HPDE6-E6E7 (cell line): Measurements from ENCODE around the gene SAMD4B.
"Not testable (repeated sequence)": the region's sequence is repeated elsewhere in the genome, so short reads cannot be mapped to it uniquely, and the experiment has no call there.

ENCODE experiments used
- DNase-seq: peaks from one replicate; pipeline ENCODE4 v3.0.0; 2011; ENCODE audit warnings: missing footprints; ENCODE audit errors: extremely low spot score

Gene SAMD4B

DNA sequence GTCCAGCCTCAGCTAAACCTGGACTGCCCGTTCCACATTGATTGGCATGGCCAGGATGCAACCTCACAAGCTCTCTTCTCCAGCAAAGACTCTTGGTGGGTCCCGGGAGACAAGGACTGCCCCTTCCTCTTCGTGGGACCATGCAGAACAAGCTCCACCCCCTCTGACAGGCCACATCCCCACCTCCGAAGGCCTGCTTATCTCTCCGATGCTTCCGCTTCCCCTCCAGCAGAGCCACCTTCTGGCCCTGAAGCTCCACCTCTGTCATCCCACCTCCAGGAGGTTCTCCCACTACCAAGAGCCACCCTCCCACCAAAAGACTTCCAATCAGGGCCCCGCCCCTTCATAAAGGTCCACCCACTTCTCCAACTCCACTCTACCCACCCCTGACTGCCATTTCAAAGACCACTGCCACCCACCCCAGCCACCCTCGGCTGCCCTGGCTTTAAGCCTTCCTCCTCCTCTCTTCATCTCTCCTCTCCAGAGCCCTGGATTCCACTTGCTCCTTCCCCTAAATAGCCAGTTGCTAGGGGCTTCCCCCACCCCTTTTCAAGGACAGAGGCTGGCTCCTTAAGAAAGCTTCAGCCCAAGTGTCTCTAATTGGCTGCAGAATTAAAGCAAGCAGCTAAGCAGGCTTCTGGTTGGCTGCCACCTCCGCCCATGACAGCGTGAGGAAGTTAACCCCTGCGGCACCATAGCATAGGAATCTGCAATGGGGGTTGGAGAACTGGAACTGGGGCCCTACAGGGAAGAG, 31.5 kb upstream of the SAMD4B start:
- no peak for DNase-seq

DNA sequence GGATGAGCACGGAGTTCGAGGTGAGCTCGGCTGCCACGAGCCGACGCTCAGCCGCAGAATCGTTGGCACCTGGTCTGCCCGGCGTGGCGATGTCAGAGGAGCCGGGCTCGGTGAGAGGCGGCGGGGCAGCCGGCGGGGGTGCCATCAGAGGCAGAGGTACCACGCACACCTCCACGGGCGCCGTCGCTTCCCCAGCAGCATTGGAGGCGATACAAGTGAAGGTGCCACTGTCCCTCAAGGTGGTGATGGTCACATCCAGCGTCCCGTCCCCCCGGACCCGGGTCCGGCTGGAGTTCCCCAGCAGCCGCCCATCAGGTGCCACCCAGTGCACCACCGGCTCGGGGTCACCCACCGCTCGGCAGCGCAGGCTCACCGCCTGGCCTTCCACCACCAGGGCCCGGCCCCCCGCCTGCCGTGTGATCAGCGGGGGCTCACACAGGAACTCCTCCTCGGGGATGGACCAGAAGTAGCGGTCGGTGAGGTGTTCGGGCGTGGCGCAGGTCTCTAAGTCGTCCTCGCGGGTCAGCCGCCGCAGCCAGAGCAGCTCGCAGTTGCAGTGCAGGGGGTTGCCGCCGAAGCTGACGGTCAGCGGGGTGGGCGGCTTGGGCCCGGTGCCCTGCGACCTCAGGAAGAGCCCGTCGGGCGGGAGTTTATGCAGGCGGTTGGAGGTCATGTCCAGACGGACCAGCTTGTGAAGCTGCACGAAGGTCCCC, 28.0 kb upstream of the SAMD4B start:
- DNase-seq: no peak

DNA sequence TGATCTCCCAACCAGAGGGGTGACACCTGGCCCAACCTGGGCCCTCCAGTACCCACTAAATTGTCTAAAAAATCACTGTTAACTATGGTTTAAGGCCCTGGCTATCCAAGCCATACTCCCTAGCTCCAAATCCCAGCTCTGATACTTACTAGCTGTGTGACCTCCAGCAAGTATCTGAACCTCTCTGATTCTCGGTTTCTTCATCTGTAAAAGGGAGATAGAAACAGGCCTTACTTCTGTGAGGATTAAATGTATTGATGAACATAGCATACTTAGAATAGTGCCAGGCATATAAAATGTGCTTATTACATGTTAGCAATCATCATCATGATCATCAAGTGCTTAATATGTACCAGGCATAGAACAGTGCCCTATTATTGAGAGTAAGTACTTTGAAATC, 26.3 kb upstream of the SAMD4B start:
- DNase-seq: no peak

DNA sequence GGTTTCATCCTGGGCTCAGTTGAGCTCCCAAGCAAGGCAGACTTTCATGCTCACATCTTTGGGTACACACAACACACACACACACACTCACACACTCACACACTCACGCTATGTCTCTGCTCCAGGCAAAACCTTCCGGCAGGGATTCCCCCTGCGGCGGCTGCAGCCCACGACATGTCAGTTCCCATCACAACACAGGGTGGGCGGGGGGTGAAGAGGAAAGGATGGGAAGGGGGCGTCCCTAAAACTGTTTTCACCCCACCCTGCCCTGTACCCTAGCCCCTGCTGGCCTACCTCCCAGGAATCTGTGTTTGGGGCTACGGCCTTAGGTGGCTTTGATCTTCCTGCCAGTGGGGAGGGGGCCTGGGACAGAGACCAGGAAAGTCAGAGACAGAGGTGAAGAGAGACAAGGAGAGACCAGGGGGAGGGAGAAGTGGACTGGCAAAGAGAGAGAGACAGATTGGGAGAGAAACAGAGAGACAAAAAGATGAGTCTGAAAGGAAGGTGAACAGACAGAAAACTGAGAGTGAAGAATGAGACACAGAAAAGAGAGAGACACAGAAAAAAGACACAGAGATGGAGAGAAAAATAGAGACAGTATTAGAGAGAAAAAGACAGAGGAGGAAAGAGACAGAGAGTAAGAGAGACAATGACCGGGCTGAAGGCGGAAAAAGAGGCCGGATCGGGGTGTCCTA, 25.4 kb upstream of the SAMD4B start:
- DNase-seq: no peak

DNA sequence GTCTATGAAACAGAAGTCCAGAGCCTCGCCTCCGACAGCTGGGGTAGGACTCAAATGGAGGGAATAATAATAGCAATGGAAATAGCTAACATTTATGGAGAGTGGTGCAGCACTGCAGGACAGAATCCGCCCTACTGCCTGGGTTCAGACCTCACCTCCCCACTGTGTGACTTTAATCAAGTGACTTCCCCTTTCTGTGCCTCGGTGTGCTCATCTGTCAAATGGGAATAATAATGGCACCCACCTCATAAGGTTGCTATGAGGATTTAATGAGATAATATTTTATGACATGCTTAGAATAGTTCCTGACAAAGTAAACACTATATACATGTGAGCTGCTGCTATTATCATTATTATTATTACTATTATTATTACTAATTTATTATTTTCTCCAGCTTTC, 24.7 kb upstream of the SAMD4B start:
- no peak for DNase-seq

DNA sequence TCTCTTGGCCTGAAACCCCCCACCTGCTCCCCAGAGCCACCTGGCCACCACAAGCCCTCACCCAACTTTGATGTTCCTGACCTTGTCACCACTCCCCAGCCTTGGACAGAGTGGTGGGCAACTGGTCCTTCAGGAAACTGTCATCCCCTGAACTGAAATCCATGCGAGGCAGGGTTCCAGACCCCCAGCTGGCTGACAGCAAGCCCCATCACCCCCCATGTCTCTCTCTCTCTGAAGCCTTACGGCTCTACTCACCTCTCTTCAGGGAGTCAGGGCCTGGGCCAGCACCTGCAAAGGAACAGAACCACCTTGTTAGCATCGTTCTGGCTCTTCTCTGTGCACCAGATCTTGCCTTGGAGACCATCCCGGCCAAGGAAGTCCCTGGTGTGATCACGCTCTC, 24.1 kb upstream of the SAMD4B start:
- no peak for DNase-seq

DNA sequence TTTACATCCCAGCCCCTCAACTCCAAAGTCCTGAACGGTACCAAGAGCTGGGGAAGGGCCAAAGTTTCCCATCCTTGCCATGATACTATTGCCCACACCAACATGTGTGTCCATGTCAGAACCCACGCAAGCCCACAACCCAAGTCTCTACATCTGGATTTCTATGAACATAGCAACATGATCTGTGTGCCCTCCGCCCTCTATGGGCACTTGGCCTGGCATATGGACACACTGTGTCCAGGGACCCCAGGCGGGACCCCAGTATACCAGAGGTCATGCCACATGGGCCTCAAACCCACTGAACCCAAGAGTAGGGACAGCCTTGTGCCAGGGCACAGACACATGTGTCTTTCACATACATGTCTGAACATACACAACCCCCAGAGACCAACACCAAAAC, 23.5 kb upstream of the SAMD4B start:
- DNase-seq: no peak

DNA sequence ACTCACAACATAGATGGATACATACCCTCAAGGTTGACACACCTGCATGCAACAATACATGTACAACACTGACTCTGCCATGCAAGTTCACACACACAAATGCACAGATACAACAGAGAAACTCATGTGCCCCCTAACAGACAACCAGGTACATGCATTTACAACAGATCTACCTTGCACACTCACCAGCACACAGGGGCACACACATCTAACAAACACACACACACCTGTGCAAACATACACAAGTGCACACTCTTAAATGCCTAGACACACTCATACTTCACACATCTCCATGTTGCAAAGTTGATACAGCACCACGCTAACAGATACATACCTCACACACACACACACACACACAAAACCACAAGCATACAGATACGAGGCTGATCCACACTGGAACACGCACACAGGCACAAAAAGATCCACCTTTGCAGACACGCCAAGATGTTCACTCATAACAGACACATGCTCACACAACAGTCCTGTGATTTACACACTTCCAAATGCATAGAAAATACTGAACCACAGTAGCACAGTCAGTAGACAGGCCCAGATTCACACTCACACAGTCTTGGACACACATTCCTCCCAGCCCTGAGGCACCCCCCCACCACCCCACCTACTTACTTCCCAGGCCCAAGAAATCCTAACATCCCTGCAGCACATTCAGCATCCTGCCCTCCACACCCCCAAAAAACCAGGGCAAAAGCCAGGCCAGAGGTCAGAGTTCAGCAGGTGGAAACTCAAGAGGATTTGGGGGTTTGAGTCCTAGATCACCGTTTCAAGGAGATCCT, 22.9 kb upstream of the SAMD4B start:
- no peak for DNase-seq

DNA sequence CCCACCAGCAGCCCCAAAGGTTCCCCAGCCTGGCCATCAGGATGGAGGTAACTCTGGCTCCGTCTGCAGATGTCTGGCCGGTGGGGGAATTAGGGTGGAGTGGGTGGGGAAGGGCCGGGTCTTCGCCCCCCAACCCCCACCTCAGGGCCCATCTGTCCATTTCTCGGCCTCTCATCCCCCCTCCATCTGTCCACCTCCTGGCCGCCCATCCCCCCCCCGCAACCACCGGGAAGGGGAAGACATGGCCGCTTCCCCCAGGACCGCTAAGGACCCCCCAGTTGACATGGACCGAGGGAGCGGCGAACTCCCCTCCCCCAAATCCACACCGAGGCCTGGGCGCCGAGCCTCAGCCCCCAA, 22.4 kb upstream of the SAMD4B start:
- DNase-seq: no peak

DNA sequence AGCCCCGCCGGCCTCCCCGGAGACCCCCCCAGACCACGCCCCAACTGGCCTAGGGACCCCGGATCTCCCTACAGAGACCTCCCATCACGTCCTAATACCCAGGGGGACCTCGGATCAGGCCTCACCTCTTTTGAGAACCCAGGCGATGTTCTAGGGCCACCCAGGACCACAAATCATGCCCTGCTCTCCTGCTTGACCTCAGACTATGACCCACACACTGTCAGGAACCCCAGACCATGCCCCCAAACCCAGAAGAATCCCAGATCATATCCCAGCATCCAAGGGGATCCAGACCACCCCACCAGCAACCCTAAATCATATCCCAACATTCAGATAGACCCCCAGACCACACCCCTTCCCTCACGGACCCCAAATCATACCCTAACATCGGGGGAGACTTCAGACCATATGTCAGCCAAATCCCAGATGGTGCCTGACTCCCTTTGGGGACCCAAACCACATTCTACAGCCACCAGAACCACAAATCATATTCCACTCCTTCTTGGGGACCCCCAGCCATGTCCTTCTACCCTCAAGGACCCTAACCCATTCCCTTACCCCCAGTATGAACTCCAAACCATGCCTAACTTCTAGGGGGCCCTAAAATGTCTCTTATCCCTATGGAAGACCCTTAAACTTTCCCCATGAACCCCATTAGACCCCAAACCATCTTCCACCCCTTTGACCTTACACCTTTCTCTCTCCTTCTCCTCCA, 20.9 kb upstream of the SAMD4B start:
- DNase-seq: no peak

DNA sequence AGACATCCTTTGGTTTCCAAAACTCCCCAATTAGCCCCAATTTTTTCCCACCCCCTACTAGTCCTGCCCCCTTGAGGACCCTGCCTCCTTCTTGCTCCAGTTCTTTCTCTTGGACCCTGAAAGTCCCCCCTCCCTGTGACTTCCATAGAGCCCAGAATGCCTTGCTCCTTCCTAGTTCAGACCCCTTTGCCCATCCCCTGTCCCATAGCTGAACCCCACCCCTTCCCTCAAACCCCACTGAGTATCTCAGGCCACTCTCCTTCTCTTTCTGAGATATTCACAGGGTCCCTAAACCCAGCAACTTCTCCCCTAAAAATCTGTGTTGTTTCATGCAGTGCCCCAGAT, 20.4 kb upstream of the SAMD4B start:
- no peak for DNase-seq

DNA sequence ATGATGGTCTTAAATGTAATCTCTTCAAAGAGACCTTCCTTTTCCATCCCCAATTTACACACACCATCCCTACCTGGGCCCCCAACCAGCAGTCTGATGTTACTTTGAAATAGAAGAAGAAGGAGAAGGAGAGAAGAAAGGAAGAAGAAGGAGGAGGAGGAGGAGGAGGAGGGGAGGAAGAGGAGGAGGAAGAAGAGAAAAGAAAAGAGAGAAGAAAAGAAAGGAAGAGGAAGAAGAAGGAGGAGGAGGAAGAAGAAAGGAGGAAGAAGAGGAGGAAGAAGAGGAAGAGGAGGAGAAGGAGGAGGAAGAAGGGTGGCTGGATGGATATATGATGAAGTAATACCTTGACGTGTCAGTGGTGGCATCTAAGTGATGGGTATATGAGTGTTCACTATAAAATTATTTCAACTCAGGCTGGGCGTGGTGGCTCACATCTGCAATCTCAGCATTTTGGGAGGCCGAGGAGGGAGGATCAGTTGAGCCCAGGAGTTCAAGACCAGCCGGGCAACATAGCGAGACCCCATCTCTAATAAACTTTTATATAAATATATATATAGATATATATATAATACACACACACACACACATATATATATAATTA, 17.9 kb upstream of the SAMD4B start:
- DNase-seq: no peak

DNA sequence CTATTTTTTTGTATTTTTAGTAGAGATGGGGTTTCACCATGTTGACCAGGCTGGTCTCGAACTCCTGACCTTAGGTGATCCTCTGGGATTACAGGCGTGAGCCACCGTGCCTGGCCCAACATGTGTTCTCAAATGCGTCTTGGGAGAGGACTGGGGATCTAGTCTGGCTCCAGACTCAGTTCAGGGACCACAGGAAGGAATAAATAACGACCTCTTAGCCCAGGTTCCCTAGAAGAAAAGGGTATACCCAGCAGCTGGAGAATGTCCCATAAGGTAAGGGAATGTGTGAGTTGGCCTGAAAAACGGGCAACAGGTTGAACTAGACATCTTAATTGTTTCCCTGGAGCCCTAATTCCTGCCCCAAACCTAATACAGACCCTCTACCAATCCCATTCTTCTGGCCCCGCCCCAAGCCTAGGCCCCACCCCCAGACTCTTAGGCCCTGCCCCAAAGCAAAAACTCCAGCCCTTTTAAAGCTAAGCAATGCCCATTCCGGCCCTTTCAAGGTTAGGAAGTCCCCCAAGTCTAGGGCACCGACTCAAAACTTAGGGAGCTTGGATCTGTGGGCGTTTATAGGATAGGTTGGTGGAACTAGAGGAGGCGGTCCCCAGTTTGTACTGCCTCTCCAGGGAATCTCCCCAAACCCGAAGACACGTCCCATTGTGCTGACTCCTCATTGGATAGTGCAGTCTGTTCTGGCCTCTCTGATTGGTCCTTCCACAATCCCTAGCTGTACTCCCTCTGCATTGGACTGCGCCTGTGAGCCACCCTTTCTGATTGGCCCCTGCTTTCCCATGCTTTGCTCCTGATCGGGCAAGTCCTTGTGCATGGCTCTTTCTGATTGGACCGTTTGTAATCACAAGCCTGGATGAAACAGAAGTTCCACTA, 16.2 kb upstream of the SAMD4B start:
- DNase-seq: no peak

DNA sequence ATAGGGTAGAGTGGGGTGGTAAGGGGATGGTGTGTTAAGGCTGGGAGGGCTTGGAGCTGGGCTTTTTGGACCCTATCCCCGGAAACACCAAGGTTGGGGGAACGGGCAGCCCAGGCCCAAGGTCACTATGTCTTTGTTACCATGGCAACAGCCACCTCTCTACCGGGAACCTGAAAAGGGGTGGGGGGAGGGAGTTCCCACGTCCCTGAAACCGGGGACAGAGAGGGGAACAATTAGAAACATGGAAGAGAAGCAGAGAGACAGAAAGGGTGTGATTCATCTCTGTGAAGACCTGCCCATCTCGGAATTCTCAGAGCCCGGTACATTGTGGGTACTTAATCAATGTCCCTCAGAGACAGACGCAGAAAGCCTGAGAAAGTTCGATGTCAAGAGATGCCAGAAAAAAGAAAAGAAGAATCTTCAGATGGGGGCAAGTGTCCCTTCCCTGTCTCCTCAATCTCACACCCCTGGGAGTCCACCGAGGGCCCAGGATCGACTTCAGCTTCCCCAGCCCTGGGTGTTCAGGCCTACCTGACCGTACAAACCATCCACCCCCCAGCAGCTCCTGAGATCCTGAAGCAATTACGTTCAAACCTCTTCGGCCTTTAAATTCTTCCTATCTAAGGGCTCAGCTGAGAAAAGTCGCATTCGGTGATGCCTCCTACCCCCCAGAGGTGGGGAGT, 14.7 kb upstream of the SAMD4B start:
- DNase-seq: no peak

DNA sequence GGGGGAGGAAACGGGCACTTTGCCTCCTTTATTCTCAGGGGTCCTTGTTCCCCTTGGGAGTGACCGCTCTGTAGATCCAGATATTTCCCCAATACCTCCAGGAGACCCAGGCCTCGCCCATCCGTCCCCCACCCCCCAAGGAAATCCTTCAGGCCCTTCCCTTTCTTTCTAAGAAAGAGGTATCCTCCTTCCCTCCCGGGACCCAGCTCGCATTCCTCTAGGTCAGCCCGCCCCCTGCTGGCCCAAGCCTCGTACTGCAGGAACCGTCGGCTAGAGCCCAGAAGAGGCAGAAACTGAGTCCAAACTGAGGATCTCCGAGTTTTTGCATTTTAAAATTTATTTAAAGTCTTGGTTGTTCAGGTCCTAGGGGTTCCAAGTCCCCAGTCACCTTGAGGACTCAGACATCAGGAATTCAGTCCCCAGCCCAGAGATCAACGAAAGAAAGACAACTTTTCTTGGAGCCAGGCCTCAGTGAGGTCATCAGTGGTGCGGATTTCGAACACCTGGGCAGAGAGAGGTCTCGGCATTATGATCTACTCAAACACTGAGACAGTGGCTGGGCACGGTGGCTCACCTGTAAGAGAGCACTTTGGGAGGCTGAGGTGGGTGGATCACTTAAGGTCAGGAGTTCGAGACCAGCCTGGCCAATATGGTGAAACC, 14.0 kb upstream of the SAMD4B start:
- DNase-seq: peak; percentile 76

DNA sequence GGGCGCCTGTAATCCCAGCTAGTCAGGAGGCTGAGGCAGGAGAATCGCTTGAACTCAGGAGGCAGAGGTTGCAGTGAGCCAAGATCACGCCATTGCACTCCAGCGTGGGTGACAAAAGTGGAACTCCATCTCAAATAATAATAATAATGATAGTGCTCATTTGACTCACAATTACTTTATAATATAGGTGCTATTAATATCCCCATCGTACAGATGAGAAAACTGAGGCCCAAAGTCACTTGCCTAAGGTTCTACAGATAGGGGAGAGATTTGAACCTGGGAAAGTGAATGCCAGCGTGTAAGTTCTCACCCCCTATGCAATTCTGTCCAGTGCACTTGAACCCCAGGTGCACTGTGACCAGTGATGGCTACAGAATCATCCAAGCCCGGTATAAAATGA, 12.3 kb upstream of the SAMD4B start:
- no peak for DNase-seq

DNA sequence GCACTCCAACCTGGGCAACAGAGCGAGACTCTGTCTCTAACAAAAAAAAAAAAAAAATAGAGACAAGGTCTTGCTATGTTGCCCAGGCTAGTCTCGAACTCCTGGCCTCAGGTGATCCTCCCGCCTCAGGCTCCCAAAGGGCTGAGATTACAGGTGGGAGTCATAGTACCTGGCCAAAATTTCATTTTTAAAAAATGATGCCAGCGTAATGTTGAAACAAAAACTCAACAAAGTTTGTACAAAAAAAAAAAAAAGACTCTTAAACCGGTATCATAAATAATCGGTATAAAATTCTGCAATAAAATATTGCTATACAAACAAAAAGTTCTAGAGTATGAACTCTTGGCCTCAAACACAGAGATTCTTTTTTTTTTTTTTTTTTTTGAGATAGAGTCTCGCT, 9.9 kb upstream of the SAMD4B start:
- DNase-seq: no peak

DNA sequence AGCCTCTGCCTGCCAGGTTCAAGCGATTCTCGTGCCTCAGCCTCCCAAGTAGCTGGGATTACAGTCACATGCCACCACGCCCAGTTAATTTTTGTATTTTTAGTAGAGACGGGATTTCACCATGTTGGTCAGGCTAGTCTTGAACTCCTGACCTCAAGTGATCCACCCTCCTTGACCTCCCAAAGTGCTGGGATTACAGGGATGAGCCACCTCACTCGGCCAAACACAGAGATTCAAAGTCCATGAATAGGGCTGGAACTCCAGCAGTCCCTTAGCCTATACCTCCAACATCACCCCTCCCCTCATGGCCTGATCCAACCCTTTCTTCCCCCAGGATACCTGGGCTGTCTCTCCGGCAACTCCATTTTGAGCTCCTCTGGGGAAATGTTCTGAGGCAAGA, 9.5 kb upstream of the SAMD4B start:
- not testable (repeated sequence) for DNase-seq

DNA sequence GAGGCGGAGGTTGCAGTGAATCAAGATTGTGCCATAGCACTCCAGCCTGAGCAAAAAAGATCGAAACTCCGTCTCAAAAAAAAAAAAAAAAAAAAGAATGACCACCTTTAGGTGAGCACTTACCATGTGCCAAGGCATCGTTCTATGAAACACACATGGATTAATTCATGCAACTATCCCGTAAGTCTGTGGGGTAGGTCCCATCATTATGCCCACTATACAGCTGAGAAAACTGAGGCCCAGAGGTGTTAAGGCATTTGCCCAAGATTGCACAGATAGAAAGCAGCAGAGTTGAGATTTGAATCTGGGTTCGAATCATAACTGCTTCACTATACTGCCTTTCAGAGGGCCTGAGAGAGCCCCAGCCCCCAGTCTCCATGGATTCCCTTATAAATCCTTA, 8.7 kb upstream of the SAMD4B start:
- no peak for DNase-seq
